BE2C (cell line): ENCODE results near the gene RNASE3.

Experiments
- DNase-seq: peaks from one replicate; pipeline ENCODE4 v3.0.0-alpha.2; 2020
- H3K27me3 ChIP-seq: fragments of 250-450 bp; sonication (Bioruptor Pico); 2 replicates; pipeline ENCODE4 v1.5.1; 2020; ENCODE audit warnings: mild to moderate bottlenecking
- H3K36me3 ChIP-seq: fragments of 250-450 bp; sonication (Bioruptor Pico); 2 replicates; pipeline ENCODE4 v1.5.1; 2020; ENCODE audit warnings: mild to moderate bottlenecking
- H3K4me1 ChIP-seq: fragments of 250-450 bp; sonication (Bioruptor Pico); 2 replicates; pipeline ENCODE4 v1.5.1; 2020
- H3K4me3 ChIP-seq: 2 replicates; pipeline ENCODE4 v1.5.1; 2011; ENCODE audit warnings: low read depth, low read length
- H3K9me3 ChIP-seq: fragments of 250-450 bp; sonication (Bioruptor Pico); 2 replicates; pipeline ENCODE4 v1.5.1; 2020
- TF ChIP-seq, protein P1 (sequence below): IDR thresholded peaks from 2 replicates; pipeline ENCODE4 v1.5.1; 2012; ENCODE audit warnings: mild to moderate bottlenecking, low read depth, low read length

RNASE3 gene

DNA sequence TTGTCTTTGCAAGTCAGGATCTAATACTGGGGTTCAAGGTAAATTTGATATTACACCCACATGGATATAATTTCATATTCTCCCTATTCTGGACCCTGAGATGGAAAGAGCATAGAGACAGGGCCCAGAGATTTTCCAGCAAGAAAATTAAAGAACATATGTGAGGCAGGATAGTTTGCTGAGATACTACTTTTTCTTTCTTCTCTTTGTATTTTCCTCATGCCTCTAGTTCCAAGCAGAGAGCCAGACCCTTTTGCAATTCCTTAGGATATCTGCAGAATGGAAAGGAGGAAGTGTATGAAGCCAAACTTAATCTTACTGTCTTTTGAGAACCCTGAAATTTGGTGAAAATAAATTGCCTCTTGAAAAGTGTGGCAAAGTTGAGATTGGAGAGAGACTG lies 34.0 kb upstream of the RNASE3 start:
- DNase-seq, result no peak
- Histone ChIP-seq H3K9me3 (no peaks in the 10 kb centered on the region), H3K4me3 (no peak overlapping the region), H3K27me3 (peaks cover 43% of the 10 kb centered on the region), H3K4me1 (no peaks in the 10 kb centered on the region), H3K36me3 (no peaks in the 10 kb centered on the region)
- TF ChIP-seq, protein P1, sequence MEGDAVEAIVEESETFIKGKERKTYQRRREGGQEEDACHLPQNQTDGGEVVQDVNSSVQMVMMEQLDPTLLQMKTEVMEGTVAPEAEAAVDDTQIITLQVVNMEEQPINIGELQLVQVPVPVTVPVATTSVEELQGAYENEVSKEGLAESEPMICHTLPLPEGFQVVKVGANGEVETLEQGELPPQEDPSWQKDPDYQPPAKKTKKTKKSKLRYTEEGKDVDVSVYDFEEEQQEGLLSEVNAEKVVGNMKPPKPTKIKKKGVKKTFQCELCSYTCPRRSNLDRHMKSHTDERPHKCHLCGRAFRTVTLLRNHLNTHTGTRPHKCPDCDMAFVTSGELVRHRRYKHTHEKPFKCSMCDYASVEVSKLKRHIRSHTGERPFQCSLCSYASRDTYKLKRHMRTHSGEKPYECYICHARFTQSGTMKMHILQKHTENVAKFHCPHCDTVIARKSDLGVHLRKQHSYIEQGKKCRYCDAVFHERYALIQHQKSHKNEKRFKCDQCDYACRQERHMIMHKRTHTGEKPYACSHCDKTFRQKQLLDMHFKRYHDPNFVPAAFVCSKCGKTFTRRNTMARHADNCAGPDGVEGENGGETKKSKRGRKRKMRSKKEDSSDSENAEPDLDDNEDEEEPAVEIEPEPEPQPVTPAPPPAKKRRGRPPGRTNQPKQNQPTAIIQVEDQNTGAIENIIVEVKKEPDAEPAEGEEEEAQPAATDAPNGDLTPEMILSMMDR, result no peak

DNA sequence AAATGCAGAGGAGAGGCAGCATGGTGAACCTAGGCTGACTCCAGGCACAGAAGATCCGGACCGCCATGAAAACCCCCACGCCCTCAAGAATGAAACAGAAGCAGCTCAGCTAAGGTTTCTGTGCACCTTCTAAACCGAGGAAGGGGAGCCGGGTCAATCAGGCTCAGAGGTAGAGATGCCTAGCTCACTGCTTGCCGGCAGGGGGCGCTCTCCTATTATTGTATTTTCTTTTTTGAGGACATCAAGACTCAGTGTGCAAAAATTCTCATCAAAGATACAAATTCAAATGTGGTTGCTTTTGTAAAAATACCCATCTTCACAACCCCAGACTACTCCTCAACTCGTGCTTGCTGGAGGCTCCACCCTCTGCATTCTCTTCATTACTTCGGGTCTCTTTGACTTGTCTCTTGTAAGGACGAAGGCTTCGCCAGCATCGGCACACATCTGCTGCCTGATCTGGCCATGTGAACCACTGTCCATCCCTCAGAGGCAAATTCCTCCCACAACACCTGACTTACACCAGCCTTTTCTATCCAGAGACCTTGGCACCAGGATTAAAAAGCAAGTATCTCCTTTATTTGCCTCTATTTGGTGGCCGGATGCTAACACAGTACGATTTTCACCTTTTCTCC lies 33.4 kb upstream of the RNASE3 start:
- peaks cover 37% of the 10 kb centered on the region for H3K27me3 ChIP-seq
- H3K9me3 ChIP-seq, result no peaks in the 10 kb centered on the region
- no peak overlapping the region for H3K4me3 ChIP-seq
- no peaks in the 10 kb centered on the region for H3K4me1 ChIP-seq
- no peaks in the 10 kb centered on the region for H3K36me3 ChIP-seq
- peak; percentile 69 for DNase-seq
- TF ChIP-seq, protein P1, result peak; percentile 89

DNA sequence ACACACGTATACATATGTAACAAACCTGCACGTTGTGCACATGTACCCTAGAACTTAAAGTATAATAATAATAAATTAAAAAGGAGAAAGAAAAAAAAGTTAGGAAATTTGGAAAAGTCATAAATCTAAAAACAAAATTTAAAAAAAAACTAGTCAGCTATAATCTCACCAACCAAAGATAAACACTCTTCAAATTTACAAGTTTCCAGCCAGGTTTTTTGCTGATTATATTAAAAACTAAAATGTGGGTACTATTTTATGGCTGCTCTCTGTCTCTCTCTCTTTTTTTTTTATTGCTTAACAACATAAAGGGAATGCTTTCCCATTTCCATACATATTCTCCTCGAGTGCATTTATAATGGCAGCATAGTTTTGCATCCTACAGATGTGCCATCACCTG lies 25.0 kb upstream of the RNASE3 start:
- H3K9me3 ChIP-seq, result no peaks in the 10 kb centered on the region
- peaks cover 12% of the 10 kb centered on the region for H3K27me3 ChIP-seq
- H3K36me3 ChIP-seq, result no peaks in the 10 kb centered on the region
- TF ChIP-seq, protein P1, result no peak
- no peak for DNase-seq
- H3K4me3 ChIP-seq, result no peak overlapping the region
- H3K4me1 ChIP-seq, result no peaks in the 10 kb centered on the region

DNA sequence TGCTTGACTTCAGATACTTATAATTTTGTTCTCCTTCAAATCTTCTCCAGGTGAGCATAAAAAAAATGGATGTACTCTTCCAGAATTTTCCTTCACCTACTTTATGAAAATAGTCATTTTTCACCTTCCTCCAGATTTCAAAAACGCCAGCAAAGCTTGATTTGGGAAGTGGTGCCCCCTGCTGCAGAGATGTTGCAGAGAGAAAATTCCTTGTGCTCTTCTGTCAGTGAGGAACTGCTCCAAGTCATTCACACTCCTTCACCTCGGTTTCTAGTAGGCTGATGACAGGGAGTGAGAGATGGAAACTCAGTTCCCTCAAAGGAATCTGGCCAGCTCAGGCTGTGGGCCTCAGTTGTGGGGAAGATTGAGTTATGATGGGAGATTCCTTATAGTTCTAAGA lies 24.2 kb upstream of the RNASE3 start:
- H3K9me3 ChIP-seq, result no peaks in the 10 kb centered on the region
- H3K36me3 ChIP-seq, result no peaks in the 10 kb centered on the region
- DNase-seq, result no peak
- H3K27me3 ChIP-seq, result peaks cover 20% of the 10 kb centered on the region
- H3K4me3 ChIP-seq, result no peak overlapping the region
- H3K4me1 ChIP-seq, result no peaks in the 10 kb centered on the region
- TF ChIP-seq, protein P1, result peak; percentile 46

DNA sequence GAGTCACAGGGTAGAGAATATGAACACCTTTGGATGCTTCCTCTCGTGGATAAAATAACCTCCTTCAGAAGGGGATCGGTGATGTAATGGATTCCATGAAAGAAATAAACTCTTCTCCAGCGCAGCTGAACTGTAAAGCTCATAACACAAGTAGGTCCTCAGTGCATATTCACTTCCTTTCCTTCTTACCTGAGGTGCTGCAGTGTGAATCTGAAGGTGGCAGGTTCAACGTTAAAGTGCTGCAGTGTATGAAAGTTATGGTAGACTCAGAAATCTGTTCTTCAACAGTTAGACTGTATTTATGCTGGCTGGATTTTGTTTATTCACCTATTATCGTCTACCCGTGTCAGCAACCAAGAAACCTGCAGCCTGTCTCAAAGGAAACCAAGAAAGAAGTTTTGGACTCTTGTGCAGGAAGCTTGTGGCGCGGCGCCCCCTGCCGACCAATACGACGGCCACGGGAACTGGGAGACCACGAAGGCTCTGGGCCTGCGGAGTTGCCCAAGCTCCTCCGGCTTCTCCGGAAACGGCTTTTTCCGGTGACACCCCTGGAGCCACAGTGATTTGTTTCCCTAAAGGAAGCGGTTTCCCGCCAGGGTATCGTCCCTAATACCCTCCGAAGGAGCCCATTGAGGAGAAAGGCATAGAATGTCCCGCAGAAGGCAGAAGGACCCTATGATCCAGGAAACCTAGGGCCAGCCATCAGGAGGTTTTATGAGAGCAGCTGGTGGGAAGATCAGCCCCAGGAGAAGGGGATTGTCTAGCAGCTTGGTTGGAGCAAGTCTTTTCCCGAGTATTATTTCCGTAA lies 17.6 kb upstream of the RNASE3 start:
- Histone ChIP-seq H3K4me1 (no peaks in the 10 kb centered on the region), H3K27me3 (peaks cover 21% of the 10 kb centered on the region), H3K36me3 (no peaks in the 10 kb centered on the region), H3K9me3 (no peaks in the 10 kb centered on the region), H3K4me3 (no peak overlapping the region)
- TF ChIP-seq, protein P1, result peak; percentile 78
- DNase-seq, result peak; percentile 70

DNA sequence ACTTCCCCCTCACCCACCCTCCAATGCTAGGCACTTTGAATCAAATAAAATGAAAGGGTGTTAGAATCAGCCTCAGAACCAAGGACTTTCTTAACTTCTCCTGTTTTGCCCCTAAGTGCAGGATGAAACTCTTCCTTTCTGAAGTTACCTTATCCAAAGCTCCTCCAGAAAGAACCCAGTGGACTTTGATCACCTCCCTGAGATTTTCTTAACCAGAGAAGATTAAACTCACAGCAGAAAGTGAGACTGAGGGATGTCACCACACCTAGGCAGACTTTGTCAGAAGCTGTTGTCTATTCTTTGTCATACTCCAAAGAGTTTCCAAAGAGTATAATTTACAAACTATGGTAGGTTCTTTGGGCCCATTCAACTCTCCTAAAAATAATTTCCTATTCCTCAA lies 14.2 kb upstream of the RNASE3 start:
- Histone ChIP-seq H3K27me3 (peaks cover 7% of the 10 kb centered on the region), H3K4me1 (no peaks in the 10 kb centered on the region), H3K9me3 (no peaks in the 10 kb centered on the region), H3K4me3 (no peak overlapping the region), H3K36me3 (no peaks in the 10 kb centered on the region)
- no peak for DNase-seq
- TF ChIP-seq, protein P1, result no peak
